Panc1 (cell line): ENCODE data around the gene MAML3. TPM values are rescaled to one million over a fixed set of nuclear protein-coding genes. Genes with fewer than 3 reads are reported as not detected.

Experiments used
- ATAC-seq: fragments of 200-7000 bp; cut with Tn5 transposase; 2 replicates; pipeline ENCODE4 v1.9.1; 2020; ENCODE audit warnings: mild to moderate bottlenecking, moderate library complexity
- BruUV-seq: library from RNA; stranded (reverse); fragments of 400-500 nt; replicated peaks from 2 replicates; lab custom pipeline; 2021; lab: Mats Ljungman, UMichigan
- CTCF ChIA-PET: fragments of 300-600 bp; sonication (Branson Sonifier 250); formaldehyde crosslinking; loops from one replicate; lab custom pipeline; 2022; ENCODE audit warnings: antibody characterized with exemption; lab: Charles Lee
- POLR2A ChIA-PET: fragments of 300-600 bp; sonication (Branson Sonifier 250); formaldehyde crosslinking; loops from one replicate; lab custom pipeline; 2022; ENCODE audit warnings: antibody characterized with exemption; lab: Charles Lee
- DNase-seq: peaks from one replicate; pipeline ENCODE4 v3.0.0-alpha.2; 2010; ENCODE audit warnings: low read depth, low spot score
- H3K27ac ChIP-seq: 2 replicates; pipeline ENCODE4 v1.5.1; 2011; ENCODE audit warnings: mild to moderate bottlenecking, low read length, inconsistent platforms
- H3K27me3 ChIP-seq: fragments of 200-500 bp; sonication (Bioruptor generic); 2 replicates; pipeline ENCODE4 v1.6.0; 2014; ENCODE audit warnings: low read length, inconsistent platforms; ENCODE audit not compliant: control insufficient read depth, insufficient read depth
- H3K36me3 ChIP-seq: fragments of 200-500 bp; sonication (Bioruptor generic); 2 replicates; pipeline ENCODE4 v1.5.1; 2014; ENCODE audit warnings: inconsistent platforms, mild to moderate bottlenecking, low read length, moderate library complexity; ENCODE audit not compliant: control insufficient read depth, insufficient read depth
- H3K4me1 ChIP-seq: 2 replicates; pipeline ENCODE4 v1.5.1; 2011; ENCODE audit warnings: inconsistent platforms, mild to moderate bottlenecking, low read length, moderate library complexity; ENCODE audit not compliant: control insufficient read depth, insufficient read depth
- H3K4me3 ChIP-seq, 2 experiments: 2 replicates each; pipeline ENCODE4 v1.5.1; 2011 to 2012; ENCODE audit warnings: low read depth in 2 of 2, low read length in 2 of 2, mild to moderate bottlenecking in 2 of 2, inconsistent platforms in 1 of 2, moderate library complexity in 1 of 2
- H3K9me3 ChIP-seq: fragments of 200-500 bp; sonication (Bioruptor generic); 2 replicates; pipeline ENCODE4 v1.5.1; 2014; ENCODE audit warnings: low read depth, mild to moderate bottlenecking, inconsistent platforms, low read length, moderate library complexity; ENCODE audit not compliant: control insufficient read depth, insufficient read depth
- POLR2AphosphoS5 ChIP-seq: IDR thresholded peaks from 2 replicates; pipeline ENCODE4 v1.6.1; 2012; ENCODE audit warnings: mild to moderate bottlenecking, low read depth, low read length, moderate library complexity
- SIN3A ChIP-seq: IDR thresholded peaks from 2 replicates; pipeline ENCODE4 v1.6.1; 2012; ENCODE audit warnings: low read depth, mild to moderate bottlenecking, low read length, moderate library complexity, borderline replicate concordance; ENCODE audit not compliant: insufficient read depth
- TCF7L2 ChIP-seq: IDR thresholded peaks from 2 replicates; pipeline ENCODE4 v1.6.1; 2011; ENCODE audit warnings: mild to moderate bottlenecking, low read depth, low read length, inconsistent platforms
- in situ Hi-C: cut with HindIII; loops from 2 replicates; pipeline ENCODE4 v1.10.0; 2016; ENCODE audit warnings: low sequenced_read_pairs, low pct_unique_long_range_greater_than_20kb
- intact Hi-C: fragments of 100-400 bp; cut with micrococcal nuclease; formaldehyde crosslinking; loops from one replicate; pipeline ENCODE4 v1.10.0; 2022; ENCODE audit not compliant: unreplicated experiment
- total RNA-seq: library from RNA; stranded (reverse); gene quantifications from one replicate; pipeline ENCODE4 v1.2.1, GENCODE V29; 2021; ENCODE audit not compliant: unreplicated experiment
- TF ChIP-seq, protein P1 (sequence below), 2 experiments: IDR thresholded peaks; 2 replicates each; pipeline ENCODE4 v1.6.1; 2011 to 2012; ENCODE audit warnings: low read depth in 2 of 2, control low read depth in 1 of 2, low read length in 1 of 2, mild to moderate bottlenecking in 1 of 2, moderate library complexity in 1 of 2; ENCODE audit not compliant: insufficient read depth in 1 of 2
- TF ChIP-seq, protein P2 (sequence below): fragments of 450-650 bp; IDR thresholded peaks from 2 replicates; pipeline ENCODE4 v1.5.1; 2017; ENCODE audit warnings: mild to moderate bottlenecking

MAML3 gene
- total RNA-seq, 1 experiment from 2014 or later: 7.7 TPM

DNA sequence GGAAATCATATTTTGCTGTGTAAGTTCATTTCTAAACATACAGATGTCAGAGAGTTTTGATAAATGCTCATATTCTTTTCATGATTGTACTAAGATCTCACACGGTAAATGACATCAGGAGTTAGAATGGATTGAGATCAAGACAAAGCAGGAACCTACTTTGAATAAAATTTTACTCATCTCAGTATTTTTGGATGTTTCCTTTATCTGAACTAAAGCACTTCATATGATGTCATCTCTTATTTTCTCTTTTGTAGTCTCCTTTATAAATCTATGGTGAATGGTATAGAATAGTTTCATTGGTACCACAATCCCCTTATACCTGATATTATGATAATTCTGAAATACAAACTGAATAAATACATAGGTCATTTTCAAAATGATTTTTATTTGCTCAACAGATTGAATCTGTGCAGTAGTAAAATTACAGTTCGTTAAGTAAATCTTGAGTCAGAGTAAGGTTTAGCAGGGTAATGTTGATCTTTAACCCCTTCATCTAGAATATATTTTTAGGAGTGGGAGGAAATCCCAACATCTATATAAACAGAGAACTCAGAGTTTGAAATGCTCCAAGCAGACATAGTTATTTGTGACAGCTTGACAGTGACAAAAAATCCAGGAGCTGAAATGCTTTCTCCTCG is 308.4 kb downstream of the MAML3 start:
- no peaks in the 10 kb centered on the region for H3K27me3 ChIP-seq
- no peaks in the 10 kb centered on the region for H3K4me1 ChIP-seq
- intact Hi-C loops (no loop called here), in situ Hi-C loops (no loop called here)
- BruUV-seq: no TSS peak
- TF ChIP-seq POLR2AphosphoS5: no peak
- TF ChIP-seq SIN3A: no peak
- TF ChIP-seq, protein P1, sequence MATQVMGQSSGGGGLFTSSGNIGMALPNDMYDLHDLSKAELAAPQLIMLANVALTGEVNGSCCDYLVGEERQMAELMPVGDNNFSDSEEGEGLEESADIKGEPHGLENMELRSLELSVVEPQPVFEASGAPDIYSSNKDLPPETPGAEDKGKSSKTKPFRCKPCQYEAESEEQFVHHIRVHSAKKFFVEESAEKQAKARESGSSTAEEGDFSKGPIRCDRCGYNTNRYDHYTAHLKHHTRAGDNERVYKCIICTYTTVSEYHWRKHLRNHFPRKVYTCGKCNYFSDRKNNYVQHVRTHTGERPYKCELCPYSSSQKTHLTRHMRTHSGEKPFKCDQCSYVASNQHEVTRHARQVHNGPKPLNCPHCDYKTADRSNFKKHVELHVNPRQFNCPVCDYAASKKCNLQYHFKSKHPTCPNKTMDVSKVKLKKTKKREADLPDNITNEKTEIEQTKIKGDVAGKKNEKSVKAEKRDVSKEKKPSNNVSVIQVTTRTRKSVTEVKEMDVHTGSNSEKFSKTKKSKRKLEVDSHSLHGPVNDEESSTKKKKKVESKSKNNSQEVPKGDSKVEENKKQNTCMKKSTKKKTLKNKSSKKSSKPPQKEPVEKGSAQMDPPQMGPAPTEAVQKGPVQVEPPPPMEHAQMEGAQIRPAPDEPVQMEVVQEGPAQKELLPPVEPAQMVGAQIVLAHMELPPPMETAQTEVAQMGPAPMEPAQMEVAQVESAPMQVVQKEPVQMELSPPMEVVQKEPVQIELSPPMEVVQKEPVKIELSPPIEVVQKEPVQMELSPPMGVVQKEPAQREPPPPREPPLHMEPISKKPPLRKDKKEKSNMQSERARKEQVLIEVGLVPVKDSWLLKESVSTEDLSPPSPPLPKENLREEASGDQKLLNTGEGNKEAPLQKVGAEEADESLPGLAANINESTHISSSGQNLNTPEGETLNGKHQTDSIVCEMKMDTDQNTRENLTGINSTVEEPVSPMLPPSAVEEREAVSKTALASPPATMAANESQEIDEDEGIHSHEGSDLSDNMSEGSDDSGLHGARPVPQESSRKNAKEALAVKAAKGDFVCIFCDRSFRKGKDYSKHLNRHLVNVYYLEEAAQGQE (IDR thresholded peaks at IDR 0.05; ENCODE audit: insufficient read depth in 1 of 2, low read depth in 2 of 2, low read length in 1 of 2): no peak
- TF ChIP-seq, protein P2, sequence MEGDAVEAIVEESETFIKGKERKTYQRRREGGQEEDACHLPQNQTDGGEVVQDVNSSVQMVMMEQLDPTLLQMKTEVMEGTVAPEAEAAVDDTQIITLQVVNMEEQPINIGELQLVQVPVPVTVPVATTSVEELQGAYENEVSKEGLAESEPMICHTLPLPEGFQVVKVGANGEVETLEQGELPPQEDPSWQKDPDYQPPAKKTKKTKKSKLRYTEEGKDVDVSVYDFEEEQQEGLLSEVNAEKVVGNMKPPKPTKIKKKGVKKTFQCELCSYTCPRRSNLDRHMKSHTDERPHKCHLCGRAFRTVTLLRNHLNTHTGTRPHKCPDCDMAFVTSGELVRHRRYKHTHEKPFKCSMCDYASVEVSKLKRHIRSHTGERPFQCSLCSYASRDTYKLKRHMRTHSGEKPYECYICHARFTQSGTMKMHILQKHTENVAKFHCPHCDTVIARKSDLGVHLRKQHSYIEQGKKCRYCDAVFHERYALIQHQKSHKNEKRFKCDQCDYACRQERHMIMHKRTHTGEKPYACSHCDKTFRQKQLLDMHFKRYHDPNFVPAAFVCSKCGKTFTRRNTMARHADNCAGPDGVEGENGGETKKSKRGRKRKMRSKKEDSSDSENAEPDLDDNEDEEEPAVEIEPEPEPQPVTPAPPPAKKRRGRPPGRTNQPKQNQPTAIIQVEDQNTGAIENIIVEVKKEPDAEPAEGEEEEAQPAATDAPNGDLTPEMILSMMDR: no peak
- no peaks in the 10 kb centered on the region; the same call in 1 of the 2 replicates for H3K36me3 ChIP-seq
- no peak for DNase-seq
- no peak overlapping the region for H3K27ac ChIP-seq
- ChIA-PET CTCF (no interaction called here), POLR2A (interaction anchor here (0.6 kb wide), 1 partner anchor 119 kb away, joined by 3 read pairs; no protein-coding TSS in a partner anchor)
- H3K4me3 ChIP-seq: no peak overlapping the region
- no peak for ATAC-seq
- no peaks in the 10 kb centered on the region for H3K9me3 ChIP-seq

DNA sequence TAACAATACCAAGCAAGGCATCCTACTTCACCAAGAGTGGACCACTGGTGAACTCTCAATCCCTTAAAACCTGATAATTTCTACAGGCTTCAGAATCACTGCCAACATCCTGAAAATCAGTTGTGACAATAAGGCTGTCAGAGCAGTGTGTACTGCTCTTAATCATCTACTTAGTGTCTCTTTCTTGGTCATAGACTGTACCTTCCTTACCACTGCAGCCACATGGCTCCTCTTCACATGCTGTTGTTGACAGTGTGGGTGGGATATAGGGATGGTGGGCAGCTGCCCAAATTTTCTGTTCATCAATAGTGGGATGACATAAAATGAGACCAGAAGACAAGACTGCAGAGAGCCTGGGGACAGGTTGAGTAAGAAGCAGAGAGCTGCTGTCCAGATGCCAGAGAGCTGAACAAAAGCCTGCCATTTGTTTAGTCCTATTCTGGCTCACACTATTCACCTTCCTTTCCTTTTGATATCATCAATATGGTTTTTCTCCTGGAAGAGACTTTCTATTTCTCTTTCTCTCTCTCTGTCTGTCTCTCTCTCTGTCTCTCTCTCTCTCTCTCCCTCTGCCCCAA is 309.4 kb downstream of the MAML3 start:
- CTCF ChIA-PET: no interaction called here
- POLR2A ChIA-PET: no interaction called here
- in situ Hi-C loops: no loop called here

More for the DNA sequence above, 309.4 kb downstream of the MAML3 start:
- Histone ChIP-seq H3K36me3 (no peaks in the 10 kb centered on the region; the same call in 1 of the 2 replicates), H3K27me3 (no peaks in the 10 kb centered on the region), H3K9me3 (no peaks in the 10 kb centered on the region), H3K4me1 (no peaks in the 10 kb centered on the region), H3K27ac (no peak overlapping the region), H3K4me3 (no peak overlapping the region)
- intact Hi-C loops: no loop called here
- no peak for TF ChIP-seq TCF7L2
- TF ChIP-seq, protein P2: no peak
- no peak for TF ChIP-seq SIN3A
- TF ChIP-seq POLR2AphosphoS5: no peak
- TF ChIP-seq, protein P1 (IDR thresholded peaks at IDR 0.05; ENCODE audit: insufficient read depth in 1 of 2, low read depth in 2 of 2, low read length in 1 of 2): no peak
- no peak for DNase-seq
- ATAC-seq: no peak
- no TSS peak for BruUV-seq
